ENCODE results near the gene ANHX.

The ANHX gene

GRCh38 chr12:133203344-133204263 is 32.1 kb downstream of the ANHX start:
- DNase-seq (ENCODE audit: low read depth): no peak
- H3K4me3 ChIP-seq (ENCODE audit: low read length): no peak overlapping the region
- TF ChIP-seq CTCF (conservative IDR thresholded peaks at IDR 0.05; ENCODE audit: low read depth, low read length): no peak

- H3K4me3 ChIP-seq (ENCODE audit: low read length): no peak overlapping the region
- DNase-seq (ENCODE audit: low read depth): no peak
- TF ChIP-seq CTCF (conservative IDR thresholded peaks at IDR 0.05; ENCODE audit: low read depth, low read length): no peak
Measured at GRCh38 chr12:133202493-133203343, 33.0 kb downstream of the ANHX start.

- no peak for DNase-seq (ENCODE audit: low read depth)
- no peak overlapping the region for H3K4me3 ChIP-seq (ENCODE audit: low read length)
- TF ChIP-seq CTCF (conservative IDR thresholded peaks at IDR 0.05; ENCODE audit: low read depth, low read length): no peak
Measured at GRCh38 chr12:133201888-133202287, 33.8 kb downstream of the ANHX start.

- TF ChIP-seq CTCF (conservative IDR thresholded peaks at IDR 0.05; ENCODE audit: low read depth, low read length): no peak
- DNase-seq (ENCODE audit: low read depth): no peak
- no peak overlapping the region for H3K4me3 ChIP-seq (ENCODE audit: low read length)
Measured at GRCh38 chr12:133192847-133193246, 42.8 kb downstream of the ANHX start.

GRCh38 chr12:133190176-133190575 is 45.5 kb downstream of the ANHX start:
- H3K4me3 ChIP-seq (ENCODE audit: low read length): no peak overlapping the region
- TF ChIP-seq CTCF (conservative IDR thresholded peaks at IDR 0.05; ENCODE audit: low read depth, low read length): no peak
- DNase-seq (ENCODE audit: low read depth): no peak

- peak within 1 kb of the TSS; percentile 87 for H3K4me3 ChIP-seq (ENCODE audit: low read length)
- DNase-seq (ENCODE audit: low read depth): peak; percentile 72
- peak; percentile 87 for TF ChIP-seq CTCF (conservative IDR thresholded peaks at IDR 0.05; ENCODE audit: low read depth, low read length)
Measured at GRCh38 chr12:133181238-133181959, 54.3 kb downstream of the ANHX start, which contains the start of gene ZNF268. TSS of gene ZNF268 (plus strand) at chr12:133181495. CDS start at chr12:133181998, 503 bp downstream.
